ENCODE measurements around the gene SOX5.
"Not testable (repeated sequence)": the region's sequence is repeated elsewhere in the genome, so short reads cannot be mapped to it uniquely, and the experiment has no call there.

The SOX5 gene

DNA sequence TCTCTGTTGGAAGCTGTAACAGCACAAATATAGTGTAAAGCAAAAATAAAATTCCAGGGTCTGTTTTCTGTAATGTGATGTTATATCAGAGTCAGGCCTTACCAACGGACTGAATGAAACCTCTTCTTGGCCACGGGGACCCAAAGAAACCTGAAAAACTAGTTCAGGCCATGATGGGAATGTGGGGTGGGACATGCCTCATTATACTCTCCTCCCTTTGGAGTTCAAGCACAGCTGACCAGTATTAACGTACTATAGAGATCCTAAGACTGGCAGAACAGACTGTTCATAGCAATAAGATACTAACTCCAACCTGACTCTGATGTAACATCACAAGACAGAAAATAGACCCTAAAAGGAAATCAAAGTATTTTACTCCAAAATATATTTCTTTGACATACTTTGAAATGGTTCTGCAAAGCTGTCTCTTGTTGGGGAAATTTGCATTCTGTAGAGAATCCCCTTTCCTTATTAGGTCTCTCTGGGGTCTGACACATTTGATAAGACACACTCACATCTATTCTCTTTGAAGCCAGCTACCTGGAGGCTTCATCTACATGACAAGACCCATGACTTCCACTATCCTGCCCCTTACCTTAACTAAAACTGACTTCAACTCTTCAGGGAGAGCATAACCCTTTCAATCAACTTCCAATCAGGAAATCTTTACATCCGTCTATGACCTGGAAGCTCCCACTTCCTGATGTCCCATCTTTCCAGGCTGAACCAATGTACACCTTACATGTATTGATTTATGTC is 444.6 kb downstream of the SOX5 start:
- DNase-seq = no peak
- H3K27me3 ChIP-seq (replicated peaks; ENCODE audit: control insufficient read depth, insufficient read depth, low read length, poor library complexity, severe bottlenecking) = no peaks in the 10 kb centered on the region

GRCh38 chr12:23504043-23504442 is 445.4 kb downstream of the SOX5 start:
- Histone ChIP-seq H3K4me3 (ENCODE audit: insufficient read depth, low read depth, low read length, poor library complexity, severe bottlenecking) (no peak overlapping the region), H3K9me3 (ENCODE audit: control insufficient read depth, low read length) (no peaks in the 10 kb centered on the region), H3K36me3 (ENCODE audit: control insufficient read depth, insufficient read depth, low read length) (no peaks in the 10 kb centered on the region), H3K27me3 (replicated peaks; ENCODE audit: control insufficient read depth, insufficient read depth, low read length, poor library complexity, severe bottlenecking) (no peaks in the 10 kb centered on the region), H3K4me1 (ENCODE audit: control insufficient read depth, insufficient read depth, low read length, poor library complexity, severe bottlenecking) (no peaks in the 10 kb centered on the region), H3K27ac (ENCODE audit: insufficient read depth, low read length, poor library complexity, severe bottlenecking) (no peak overlapping the region)
- DNase-seq = no peak

More for the DNA sequence above, 444.6 kb downstream of the SOX5 start:
- no peak overlapping the region for H3K4me3 ChIP-seq (ENCODE audit: insufficient read depth, low read depth, low read length, poor library complexity, severe bottlenecking)
- H3K4me1 ChIP-seq (ENCODE audit: control insufficient read depth, insufficient read depth, low read length, poor library complexity, severe bottlenecking) = no peaks in the 10 kb centered on the region
- no peaks in the 10 kb centered on the region for H3K9me3 ChIP-seq (ENCODE audit: control insufficient read depth, low read length)
- no peak overlapping the region for H3K27ac ChIP-seq (ENCODE audit: insufficient read depth, low read length, poor library complexity, severe bottlenecking)
- H3K36me3 ChIP-seq (ENCODE audit: control insufficient read depth, insufficient read depth, low read length) = no peaks in the 10 kb centered on the region

DNA sequence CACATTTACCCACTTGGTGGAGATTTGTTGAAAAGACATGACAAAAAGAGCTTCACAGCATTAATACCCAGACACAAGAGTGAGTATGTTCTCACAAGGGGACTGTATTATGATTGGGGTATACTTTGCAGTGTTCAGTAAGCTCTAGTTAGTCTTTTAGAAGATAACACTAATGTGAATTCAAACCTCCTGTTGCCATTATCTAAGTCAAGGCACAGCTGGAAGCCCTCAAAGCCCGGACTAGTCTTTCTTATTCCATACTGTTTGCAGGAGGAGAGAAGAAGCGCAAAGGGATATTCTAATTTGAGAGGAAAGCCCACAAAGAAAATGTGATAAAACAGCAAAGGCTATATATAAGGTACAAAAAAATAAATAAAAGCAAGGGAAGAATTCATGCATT is 445.9 kb downstream of the SOX5 start:
- Histone ChIP-seq H3K27me3 (replicated peaks; ENCODE audit: control insufficient read depth, insufficient read depth, low read length, poor library complexity, severe bottlenecking) (no peaks in the 10 kb centered on the region), H3K4me1 (ENCODE audit: control insufficient read depth, insufficient read depth, low read length, poor library complexity, severe bottlenecking) (no peaks in the 10 kb centered on the region), H3K27ac (ENCODE audit: insufficient read depth, low read length, poor library complexity, severe bottlenecking) (no peak overlapping the region), H3K9me3 (ENCODE audit: control insufficient read depth, low read length) (no peaks in the 10 kb centered on the region), H3K4me3 (ENCODE audit: insufficient read depth, low read depth, low read length, poor library complexity, severe bottlenecking) (no peak overlapping the region), H3K36me3 (ENCODE audit: control insufficient read depth, insufficient read depth, low read length) (no peaks in the 10 kb centered on the region)
- DNase-seq = no peak

- H3K9me3 ChIP-seq (ENCODE audit: control insufficient read depth, low read length) = no peaks in the 10 kb centered on the region
- no peak overlapping the region for H3K27ac ChIP-seq (ENCODE audit: insufficient read depth, low read length, poor library complexity, severe bottlenecking)
- no peaks in the 10 kb centered on the region for H3K27me3 ChIP-seq (replicated peaks; ENCODE audit: control insufficient read depth, insufficient read depth, low read length, poor library complexity, severe bottlenecking)
- no peak for DNase-seq
- H3K36me3 ChIP-seq (ENCODE audit: control insufficient read depth, insufficient read depth, low read length) = no peaks in the 10 kb centered on the region
- no peaks in the 10 kb centered on the region for H3K4me1 ChIP-seq (ENCODE audit: control insufficient read depth, insufficient read depth, low read length, poor library complexity, severe bottlenecking)
- no peak overlapping the region for H3K4me3 ChIP-seq (ENCODE audit: insufficient read depth, low read depth, low read length, poor library complexity, severe bottlenecking)
These were observed 447.2 kb downstream of the SOX5 start for GRCh38 chr12:23502259-23502658.

- no peak for DNase-seq
- H3K9me3 ChIP-seq (ENCODE audit: control insufficient read depth, low read length) = no peaks in the 10 kb centered on the region
- H3K4me3 ChIP-seq (ENCODE audit: insufficient read depth, low read depth, low read length, poor library complexity, severe bottlenecking) = no peak overlapping the region
- no peak overlapping the region for H3K27ac ChIP-seq (ENCODE audit: insufficient read depth, low read length, poor library complexity, severe bottlenecking)
- no peaks in the 10 kb centered on the region for H3K27me3 ChIP-seq (replicated peaks; ENCODE audit: control insufficient read depth, insufficient read depth, low read length, poor library complexity, severe bottlenecking)
- no peaks in the 10 kb centered on the region for H3K36me3 ChIP-seq (ENCODE audit: control insufficient read depth, insufficient read depth, low read length)
- H3K4me1 ChIP-seq (ENCODE audit: control insufficient read depth, insufficient read depth, low read length, poor library complexity, severe bottlenecking) = no peaks in the 10 kb centered on the region
These were observed 454.0 kb downstream of the SOX5 start for GRCh38 chr12:23495472-23495871.

GRCh38 chr12:23493672-23494071 is 455.8 kb downstream of the SOX5 start:
- Histone ChIP-seq H3K27ac (ENCODE audit: insufficient read depth, low read length, poor library complexity, severe bottlenecking) (no peak overlapping the region), H3K36me3 (ENCODE audit: control insufficient read depth, insufficient read depth, low read length) (no peaks in the 10 kb centered on the region), H3K4me3 (ENCODE audit: insufficient read depth, low read depth, low read length, poor library complexity, severe bottlenecking) (no peak overlapping the region), H3K9me3 (ENCODE audit: control insufficient read depth, low read length) (no peaks in the 10 kb centered on the region), H3K27me3 (replicated peaks; ENCODE audit: control insufficient read depth, insufficient read depth, low read length, poor library complexity, severe bottlenecking) (no peaks in the 10 kb centered on the region), H3K4me1 (ENCODE audit: control insufficient read depth, insufficient read depth, low read length, poor library complexity, severe bottlenecking) (no peaks in the 10 kb centered on the region)
- no peak for DNase-seq

DNA sequence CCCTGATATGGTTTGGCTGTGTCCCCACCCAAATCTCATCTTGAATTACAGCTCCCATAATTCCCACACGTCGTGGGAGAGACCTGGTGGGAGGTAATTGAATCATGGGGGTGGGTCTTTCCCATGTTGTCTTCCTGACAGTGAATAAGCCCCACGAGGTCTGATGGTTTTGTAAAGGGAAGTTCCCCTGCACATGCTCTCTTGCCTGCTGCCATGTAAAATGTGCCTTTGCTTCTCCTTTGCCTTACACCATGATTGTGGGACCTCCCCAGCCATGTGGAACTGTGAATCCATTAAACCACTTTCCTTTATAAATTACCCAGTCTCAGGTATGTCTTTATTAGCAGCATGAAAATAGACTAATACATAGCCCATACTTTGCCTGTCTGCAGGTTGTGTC is 458.4 kb downstream of the SOX5 start:
- not testable (repeated sequence) for H3K27ac ChIP-seq (ENCODE audit: insufficient read depth, low read length, poor library complexity, severe bottlenecking)

DNA sequence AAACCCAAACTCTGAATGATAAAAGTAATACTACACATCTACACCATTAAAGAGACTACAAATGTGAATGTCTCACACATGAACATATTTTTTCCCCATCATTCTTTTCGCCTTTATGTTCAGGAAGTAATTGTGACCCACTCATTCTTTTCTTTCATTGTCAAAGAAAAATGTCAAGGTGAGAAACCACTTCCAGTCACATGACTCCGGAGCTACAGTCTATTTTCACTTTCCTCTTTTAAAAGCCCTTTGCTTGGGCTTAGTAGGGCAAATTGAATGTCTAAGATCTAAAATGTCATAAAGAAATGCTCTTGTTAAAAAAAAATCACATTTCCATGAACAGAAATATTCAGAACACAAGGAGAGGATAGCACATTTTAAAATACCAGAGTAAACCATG is 461.3 kb downstream of the SOX5 start:
- no peaks in the 10 kb centered on the region for H3K27me3 ChIP-seq (replicated peaks; ENCODE audit: control insufficient read depth, insufficient read depth, low read length, poor library complexity, severe bottlenecking)
- DNase-seq = no peak
- H3K4me1 ChIP-seq (ENCODE audit: control insufficient read depth, insufficient read depth, low read length, poor library complexity, severe bottlenecking) = no peaks in the 10 kb centered on the region
- no peaks in the 10 kb centered on the region for H3K9me3 ChIP-seq (ENCODE audit: control insufficient read depth, low read length)
- no peak overlapping the region for H3K27ac ChIP-seq (ENCODE audit: insufficient read depth, low read length, poor library complexity, severe bottlenecking)
- H3K4me3 ChIP-seq (ENCODE audit: insufficient read depth, low read depth, low read length, poor library complexity, severe bottlenecking) = no peak overlapping the region
- H3K36me3 ChIP-seq (ENCODE audit: control insufficient read depth, insufficient read depth, low read length) = no peaks in the 10 kb centered on the region

More for the DNA sequence above, 458.4 kb downstream of the SOX5 start:
- not testable (repeated sequence) for DNase-seq; H3K4me3 ChIP-seq (ENCODE audit: insufficient read depth, low read depth, low read length, poor library complexity, severe bottlenecking); H3K36me3 ChIP-seq (ENCODE audit: control insufficient read depth, insufficient read depth, low read length); H3K9me3 ChIP-seq (ENCODE audit: control insufficient read depth, low read length); H3K4me1 ChIP-seq (ENCODE audit: control insufficient read depth, insufficient read depth, low read length, poor library complexity, severe bottlenecking); H3K27me3 ChIP-seq (replicated peaks; ENCODE audit: control insufficient read depth, insufficient read depth, low read length, poor library complexity, severe bottlenecking)

- DNase-seq = no peak
- Histone ChIP-seq H3K9me3 (ENCODE audit: control insufficient read depth, low read length) (no peaks in the 10 kb centered on the region), H3K27me3 (replicated peaks; ENCODE audit: control insufficient read depth, insufficient read depth, low read length, poor library complexity, severe bottlenecking) (no peaks in the 10 kb centered on the region), H3K36me3 (ENCODE audit: control insufficient read depth, insufficient read depth, low read length) (no peaks in the 10 kb centered on the region), H3K4me1 (ENCODE audit: control insufficient read depth, insufficient read depth, low read length, poor library complexity, severe bottlenecking) (no peaks in the 10 kb centered on the region), H3K4me3 (ENCODE audit: insufficient read depth, low read depth, low read length, poor library complexity, severe bottlenecking) (no peak overlapping the region), H3K27ac (ENCODE audit: insufficient read depth, low read length, poor library complexity, severe bottlenecking) (no peak overlapping the region)
These were observed 465.2 kb downstream of the SOX5 start for GRCh38 chr12:23484238-23484637.

DNA sequence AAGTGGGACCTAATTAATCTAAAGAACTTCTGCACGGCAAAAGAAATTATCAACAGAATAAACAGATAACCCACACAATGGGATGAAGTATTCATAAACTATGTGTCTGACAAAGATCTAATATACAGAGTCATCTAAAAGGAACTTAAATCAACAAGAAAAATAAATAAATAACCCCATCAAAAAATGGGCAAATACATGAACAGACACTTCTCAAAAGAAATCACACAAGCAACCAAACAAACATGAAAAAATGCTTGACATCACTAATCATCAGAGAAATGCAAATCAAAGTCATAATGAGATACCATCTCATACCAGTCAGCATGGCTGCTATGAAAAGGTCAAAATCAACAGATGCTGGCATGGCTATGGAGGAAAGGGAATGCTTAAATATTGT is 466.9 kb downstream of the SOX5 start:
- Histone ChIP-seq H3K36me3 (ENCODE audit: control insufficient read depth, insufficient read depth, low read length) (no peaks in the 10 kb centered on the region), H3K9me3 (ENCODE audit: control insufficient read depth, low read length) (no peaks in the 10 kb centered on the region), H3K27me3 (replicated peaks; ENCODE audit: control insufficient read depth, insufficient read depth, low read length, poor library complexity, severe bottlenecking) (no peaks in the 10 kb centered on the region), H3K27ac (ENCODE audit: insufficient read depth, low read length, poor library complexity, severe bottlenecking) (no peak overlapping the region), H3K4me1 (ENCODE audit: control insufficient read depth, insufficient read depth, low read length, poor library complexity, severe bottlenecking) (no peaks in the 10 kb centered on the region), H3K4me3 (ENCODE audit: insufficient read depth, low read depth, low read length, poor library complexity, severe bottlenecking) (no peak overlapping the region)
- no peak for DNase-seq
